Activated CD8-positive, alpha-beta memory T cell treated with anti-CD3 and anti-CD28 coated beads, Interleukin-2, amount 50 U/mL, for 1 hour (primary cell): ENCODE data around the gene SSTR5.
"Not testable (repeated sequence)": the region's sequence is repeated elsewhere in the genome, so short reads cannot be mapped to it uniquely, and the experiment has no call there.

ENCODE experiments used
- DNase-seq: peaks from one replicate; pipeline ENCODE4 v3.0.0-alpha.2; 2020; ENCODE audit errors: extremely low read depth

SSTR5 gene

GRCh38 chr16:1073566-1074378, 1.2 kb downstream of the SSTR5 start:
- no peak for DNase-seq

DNA sequence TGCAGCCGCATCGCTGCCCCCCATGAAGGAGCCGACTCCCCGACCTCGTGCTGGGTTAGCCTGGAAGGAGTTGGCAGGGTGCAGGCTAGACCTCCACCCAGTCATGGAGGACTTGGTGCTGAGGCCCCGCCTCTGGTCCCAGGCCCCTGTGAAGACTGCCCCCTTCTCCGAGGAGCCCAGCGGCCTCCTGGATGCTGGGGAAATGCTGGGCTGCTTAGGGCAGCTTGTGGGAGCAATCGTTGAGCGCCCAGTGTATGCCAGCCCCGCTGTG, 1.8 kb downstream of the SSTR5 start:
- DNase-seq, result no peak

DNA sequence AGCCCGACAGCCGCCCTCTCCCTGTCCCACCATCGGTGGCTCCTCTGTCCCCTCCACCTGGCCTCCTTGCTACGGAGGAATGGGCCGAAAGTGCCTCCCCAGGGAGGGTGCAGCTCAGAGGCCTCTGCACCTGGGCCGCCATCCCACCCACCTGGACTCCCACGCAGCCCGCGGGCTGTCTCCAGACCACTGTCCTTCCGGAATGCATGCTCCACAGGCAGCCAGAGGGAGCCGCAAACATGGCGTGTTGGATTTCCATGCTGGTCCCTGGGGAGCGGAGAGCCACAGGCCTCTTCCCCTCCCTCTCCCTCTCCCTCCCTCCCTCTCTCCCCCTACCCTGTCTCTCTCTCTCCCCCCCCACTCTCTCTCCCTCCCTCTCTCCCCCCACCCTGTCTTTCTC, 3.0 kb downstream of the SSTR5 start:
- DNase-seq, result no peak

DNA sequence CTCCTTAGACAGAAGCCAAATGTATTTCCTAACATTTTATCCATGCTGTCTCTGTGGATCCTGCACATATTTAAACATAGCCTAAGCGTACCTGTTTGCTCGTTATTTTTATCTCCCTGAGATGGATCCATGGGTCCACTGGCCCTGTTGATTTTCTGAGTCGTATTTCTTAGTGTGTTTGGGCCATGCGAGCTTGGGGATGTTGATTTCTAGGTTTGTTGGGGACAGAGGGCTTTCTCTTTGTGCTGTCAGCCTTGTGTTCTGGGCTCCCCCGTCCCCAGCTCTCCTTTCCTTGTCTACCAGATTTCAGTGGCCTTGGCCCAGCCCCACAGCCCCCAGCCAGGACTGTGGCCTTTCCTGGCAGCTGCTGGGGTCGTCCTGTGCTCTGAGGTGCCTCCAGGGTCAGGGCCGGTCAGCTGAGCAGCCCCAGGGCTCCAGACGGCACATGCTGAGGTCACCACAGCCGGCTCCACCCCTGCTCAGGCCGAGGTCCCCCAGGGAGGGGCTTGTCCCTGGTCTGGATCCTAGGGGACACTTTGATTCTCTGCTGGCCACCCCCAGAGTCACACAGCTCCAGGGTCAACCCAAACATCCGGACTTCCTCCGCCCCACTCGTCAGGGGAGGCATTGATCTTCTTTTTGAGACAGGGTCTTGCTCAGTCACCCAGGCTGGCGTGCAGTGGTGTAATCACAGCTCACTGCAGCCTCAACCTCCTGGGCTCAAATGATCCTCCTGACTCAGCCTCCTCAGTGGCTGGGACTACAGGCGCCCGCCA, 4.4 kb downstream of the SSTR5 start:
- DNase-seq, result no peak

DNA sequence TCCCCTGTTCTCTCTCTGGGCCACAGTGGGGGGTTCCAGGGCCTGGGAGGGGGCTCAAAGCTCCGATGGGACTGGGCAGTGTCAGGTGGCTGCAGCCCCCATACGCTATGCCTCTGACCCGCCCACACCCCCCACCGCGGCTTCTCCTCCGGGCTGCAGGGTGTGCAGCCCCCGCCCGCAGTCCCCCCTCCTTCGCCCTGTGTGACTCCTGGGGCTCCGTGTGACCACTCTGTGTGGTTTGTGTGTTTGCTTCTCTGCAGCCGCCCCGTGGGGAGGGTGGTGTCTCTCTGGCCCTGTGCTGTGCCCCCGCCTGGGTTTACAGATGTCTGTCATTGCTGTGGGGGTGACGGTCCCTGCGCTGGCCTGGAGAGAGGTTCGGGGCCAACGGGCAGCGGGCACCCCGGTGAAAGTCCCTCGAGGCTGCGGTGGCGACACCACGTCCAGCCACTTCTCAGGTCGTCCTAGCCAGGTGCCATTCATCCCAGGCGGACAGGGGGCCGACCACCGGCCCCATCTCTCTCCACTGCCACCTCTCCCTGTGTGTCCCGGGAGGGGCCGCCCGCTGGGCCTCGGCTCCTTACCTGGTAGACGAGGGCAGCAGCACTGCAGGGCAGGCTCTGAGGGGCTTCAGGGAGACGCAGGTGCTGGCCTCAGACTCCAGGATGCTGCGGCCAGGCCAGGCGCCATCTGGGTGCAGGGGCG, 5.5 kb downstream of the SSTR5 start:
- no peak for DNase-seq

GRCh38 chr16:1078579-1079021, 6.1 kb downstream of the SSTR5 start:
- DNase-seq, result no peak

DNA sequence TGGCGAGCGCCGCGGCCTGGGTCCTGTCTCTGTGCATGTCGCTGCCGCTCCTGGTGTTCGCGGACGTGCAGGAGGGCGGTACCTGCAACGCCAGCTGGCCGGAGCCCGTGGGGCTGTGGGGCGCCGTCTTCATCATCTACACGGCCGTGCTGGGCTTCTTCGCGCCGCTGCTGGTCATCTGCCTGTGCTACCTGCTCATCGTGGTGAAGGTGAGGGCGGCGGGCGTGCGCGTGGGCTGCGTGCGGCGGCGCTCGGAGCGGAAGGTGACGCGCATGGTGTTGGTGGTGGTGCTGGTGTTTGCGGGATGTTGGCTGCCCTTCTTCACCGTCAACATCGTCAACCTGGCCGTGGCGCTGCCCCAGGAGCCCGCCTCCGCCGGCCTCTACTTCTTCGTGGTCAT, 6.8 kb downstream of the SSTR5 start:
- DNase-seq, result no peak

DNA sequence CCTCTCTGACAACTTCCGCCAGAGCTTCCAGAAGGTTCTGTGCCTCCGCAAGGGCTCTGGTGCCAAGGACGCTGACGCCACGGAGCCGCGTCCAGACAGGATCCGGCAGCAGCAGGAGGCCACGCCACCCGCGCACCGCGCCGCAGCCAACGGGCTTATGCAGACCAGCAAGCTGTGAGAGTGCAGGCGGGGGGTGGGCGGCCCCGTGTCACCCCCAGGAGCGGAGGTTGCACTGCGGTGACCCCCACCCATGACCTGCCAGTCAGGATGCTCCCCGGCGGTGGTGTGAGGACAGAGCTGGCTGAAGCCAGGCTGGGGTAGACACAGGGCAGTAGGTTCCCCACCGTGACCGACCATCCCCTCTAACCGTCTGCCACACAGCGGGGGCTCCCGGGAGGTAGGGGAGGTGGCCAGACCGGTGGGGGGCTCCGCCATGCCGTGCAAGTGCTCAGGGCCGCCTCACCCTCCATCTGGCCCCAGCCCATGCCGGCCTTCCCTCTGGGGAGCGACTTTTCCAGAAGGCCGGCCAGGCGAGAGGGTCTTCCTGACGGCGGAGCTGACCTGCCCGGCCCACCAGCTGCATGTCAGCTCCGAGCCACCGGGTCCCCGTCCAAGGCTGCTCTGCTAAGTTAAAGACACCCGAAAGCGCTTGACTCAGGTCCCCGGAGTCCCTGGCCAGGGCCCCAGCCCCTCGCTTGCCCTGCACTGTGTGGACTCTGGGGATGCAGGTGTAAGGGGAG, 7.4 kb downstream of the SSTR5 start:
- DNase-seq, result no peak

DNA sequence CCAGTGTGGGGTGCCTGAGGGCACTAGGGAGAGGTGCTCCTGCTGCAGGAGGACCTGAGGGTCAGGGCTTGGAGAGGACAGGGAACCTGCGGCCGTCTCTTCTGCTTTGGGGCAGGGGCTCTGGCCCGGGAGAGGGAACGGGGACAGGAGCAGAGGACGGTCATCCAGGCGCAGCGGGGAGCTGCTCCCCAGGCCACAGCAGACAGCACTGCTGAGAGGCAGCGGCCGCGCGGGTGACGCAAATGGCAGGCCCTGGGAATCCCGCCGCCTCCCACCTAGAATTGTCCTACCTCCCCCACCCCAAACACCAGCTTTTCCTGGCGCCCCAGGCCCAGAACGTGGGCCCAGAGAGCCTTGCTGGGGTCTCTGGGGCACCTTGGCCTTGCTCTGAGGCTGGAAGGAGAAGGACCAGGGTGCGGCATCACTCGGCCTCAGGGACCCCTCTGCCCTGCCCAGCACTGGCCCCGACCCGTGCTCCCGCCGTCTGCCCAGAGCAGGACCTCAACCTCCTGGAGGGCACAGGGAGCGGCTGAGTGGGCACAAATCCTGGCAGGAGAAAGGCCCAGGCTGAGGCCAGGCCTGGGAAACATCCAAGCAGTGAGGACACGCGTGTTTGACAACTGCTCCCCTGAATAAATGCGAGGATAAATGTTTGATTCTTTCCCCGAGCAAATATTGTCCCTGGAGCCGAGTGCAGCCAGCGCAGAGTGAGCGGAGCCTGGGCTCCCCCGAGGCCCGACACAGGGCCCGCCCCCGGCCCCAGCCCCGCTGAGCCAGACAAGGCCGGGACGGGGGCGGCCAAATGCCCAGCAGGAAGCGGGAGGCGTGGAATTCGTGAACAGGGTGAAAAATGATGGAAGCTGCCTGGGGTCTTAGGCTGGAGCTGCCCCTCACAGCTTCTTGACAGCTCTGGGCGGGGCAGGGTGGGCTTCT, 8.5 kb downstream of the SSTR5 start:
- no peak for DNase-seq

DNA sequence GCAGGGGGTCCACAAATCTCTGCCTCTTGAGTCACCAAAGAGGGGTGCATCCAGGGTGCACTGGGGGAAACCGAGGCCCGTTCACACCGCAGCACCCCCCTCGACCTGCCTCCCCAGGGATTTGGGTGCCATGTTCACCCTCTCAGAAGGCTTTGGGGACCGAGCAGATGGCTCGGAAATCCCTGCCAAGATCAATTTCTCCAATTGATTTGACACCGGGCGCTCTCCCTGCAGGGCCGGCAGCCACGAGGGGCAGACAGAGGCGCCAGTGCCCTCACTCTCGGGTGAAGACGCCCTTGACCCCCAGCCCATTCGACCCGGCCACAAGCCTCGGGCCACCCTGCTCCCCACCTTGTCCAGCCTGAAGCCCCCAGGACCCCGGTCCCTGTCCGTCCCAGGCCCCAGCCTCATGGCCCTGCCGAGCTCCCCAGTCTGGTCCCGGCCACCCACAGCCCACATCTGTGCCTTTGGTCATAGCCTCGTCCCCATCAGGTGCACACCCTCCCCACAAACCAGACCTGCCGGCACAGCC, 9.3 kb downstream of the SSTR5 start:
- DNase-seq, result no peak

- DNase-seq, result no peak
Measured at GRCh38 chr16:1082266-1082951, 9.9 kb downstream of the SSTR5 start.

- no peak for DNase-seq
Measured at GRCh38 chr16:1082952-1083675, 10.6 kb downstream of the SSTR5 start.

DNA sequence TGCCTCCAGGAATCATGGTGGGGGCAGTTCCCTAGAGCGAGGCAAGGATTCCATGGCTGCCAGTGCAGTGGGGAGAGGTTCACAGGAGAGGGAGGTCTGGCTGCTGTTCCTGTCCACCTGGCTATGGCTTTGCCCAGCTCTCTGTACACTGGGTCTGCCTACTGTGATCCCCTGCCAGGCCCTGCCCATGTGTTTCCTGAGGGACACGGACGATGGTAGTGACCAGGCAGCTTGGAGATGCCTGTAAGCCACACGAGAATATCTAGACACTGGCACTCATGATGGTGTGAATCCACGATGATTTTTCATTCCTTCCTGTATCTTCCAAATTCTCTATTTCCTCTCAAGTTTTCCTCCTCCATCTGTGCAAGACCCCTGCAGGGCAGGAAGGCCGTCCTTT, 12.4 kb downstream of the SSTR5 start:
- no peak for DNase-seq

- not testable (repeated sequence) for DNase-seq
Measured at GRCh38 chr16:1086443-1086842, 13.9 kb downstream of the SSTR5 start.

DNA sequence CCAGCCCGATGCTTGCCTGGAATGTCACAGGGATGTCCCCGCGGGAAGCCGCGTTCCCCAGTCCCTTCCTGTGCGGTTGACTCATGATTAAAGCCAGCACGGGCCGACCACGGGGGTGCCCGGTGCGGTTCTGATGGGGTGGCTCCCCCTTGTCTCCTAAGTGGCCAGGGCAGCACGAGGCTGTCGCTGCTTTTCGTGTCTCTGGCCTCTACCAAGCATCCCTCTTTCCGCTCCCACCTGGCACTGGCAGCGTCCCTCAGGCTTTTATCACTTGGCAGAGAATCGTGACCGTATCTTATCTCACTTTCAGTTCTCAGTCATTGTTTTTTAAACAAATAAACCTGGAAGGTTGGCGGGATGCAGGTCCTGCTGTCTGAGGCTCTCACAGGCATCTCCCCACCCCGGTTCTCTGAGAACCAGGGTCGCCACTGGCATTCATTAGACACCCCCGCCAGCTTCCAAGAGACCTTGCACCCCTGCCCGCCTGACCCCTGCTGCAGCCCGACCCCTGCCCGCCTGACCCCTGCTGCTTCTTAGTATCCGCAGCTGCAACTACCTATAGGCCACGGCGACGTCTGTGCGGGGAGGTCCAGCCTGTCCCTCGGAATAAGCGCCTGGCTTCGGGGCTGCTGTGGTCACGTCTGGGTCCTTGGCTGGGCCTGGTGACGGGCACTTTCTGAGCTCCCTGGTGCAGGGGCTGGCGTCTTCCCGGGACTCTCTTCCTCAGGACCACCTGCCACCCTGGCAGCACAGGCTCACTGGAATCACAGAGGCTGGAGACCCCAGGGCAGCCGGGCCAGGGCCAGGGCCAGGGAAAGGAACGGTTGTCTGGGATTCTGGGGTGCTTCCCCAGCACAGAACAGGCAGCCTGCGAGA, 16.0 kb downstream of the SSTR5 start:
- DNase-seq, result no peak

DNA sequence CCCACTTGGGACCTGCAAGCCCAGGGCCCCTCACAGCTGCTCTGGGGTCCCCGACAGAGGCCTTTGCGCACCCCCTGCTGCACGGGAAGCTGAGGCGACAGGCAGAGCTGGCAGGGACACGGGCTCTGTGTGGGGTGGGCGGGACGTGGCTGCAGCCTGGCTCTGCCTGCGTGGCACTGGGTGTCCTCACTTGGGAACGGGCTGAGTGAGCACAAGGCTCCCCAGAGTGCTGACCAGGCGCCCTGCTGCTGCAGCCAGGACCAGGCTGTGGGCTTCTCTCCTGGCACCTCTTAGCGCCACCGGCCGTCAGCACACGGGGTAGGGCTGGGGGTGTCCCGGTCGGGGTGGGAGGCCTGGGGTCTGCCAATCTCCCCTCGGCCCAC, 16.9 kb downstream of the SSTR5 start:
- DNase-seq, result no peak

DNA sequence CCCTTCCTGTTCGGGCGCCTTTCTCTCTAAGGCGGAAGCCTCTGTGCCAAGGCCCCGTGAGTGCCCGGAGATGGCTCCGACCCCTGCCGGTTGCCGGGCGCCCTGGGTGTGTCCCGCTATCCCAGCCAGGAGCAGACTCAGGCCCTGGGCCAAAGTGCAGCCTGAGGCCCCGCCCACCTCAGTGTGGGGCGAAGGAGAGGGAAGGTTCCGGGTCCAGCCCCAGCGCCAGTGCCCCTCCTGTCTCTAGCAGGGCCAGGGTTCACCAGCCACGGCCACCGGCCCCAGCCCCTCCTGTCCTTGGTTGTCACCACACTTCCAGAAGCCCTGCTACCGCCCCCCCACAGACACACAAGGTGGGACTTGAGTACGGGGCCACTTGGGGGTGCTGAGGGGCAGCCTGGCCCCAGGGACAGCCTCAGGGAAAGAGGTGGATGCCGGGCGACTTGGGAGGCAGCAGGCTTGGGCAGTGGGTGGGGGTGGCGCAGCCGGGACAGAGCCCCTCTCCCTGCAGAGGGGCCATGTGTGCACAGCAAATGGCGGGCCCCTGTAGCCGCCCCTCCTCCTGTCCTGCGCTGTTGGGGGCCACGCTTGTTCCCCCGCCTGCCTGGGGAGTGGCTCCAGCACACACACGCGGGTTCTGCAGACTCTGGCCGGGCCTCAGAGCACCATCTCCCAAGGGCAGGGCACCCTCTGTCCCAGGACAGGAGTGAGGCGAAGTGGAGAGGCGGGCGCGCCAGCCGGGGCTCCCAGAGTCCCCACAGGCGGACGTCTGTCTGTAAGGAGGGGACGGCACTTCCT, 17.5 kb downstream of the SSTR5 start:
- no peak for DNase-seq
